Hematopoietic multipotent progenitor cell treated with erythropoietin and hydrocortisone succinate and interleukin-3 and kit ligand, for 6 days (in vitro differentiated cells): Measurements from ENCODE around the gene ANO4.
"Not testable (repeated sequence)": the region's sequence is repeated elsewhere in the genome, so short reads cannot be mapped to it uniquely, and the experiment has no call there.

Experiments
- DNase-seq: peaks from one replicate; pipeline ENCODE4 v3.0.0-alpha.2; 2015

ANO4 gene

DNA sequence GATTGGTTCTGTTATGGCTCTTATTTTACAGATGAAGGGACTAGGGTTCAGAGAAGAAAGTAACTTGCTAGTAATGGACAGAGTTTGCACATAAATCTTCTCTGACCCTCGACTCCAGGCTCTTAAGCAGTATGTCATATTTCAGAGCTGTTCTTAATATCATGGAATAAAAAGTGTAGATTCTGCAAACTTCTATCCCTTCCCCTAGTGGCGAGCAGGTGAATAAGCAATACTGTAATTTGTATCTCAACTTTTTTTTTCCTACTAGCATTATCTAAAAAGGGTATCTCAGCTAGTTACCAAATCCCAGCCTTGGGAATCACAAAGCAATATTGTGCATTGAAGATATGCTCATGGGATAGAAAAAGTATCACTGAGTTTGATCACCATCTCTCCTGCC is 83.2 kb downstream of the ANO4 start:
- no peak for DNase-seq

DNA sequence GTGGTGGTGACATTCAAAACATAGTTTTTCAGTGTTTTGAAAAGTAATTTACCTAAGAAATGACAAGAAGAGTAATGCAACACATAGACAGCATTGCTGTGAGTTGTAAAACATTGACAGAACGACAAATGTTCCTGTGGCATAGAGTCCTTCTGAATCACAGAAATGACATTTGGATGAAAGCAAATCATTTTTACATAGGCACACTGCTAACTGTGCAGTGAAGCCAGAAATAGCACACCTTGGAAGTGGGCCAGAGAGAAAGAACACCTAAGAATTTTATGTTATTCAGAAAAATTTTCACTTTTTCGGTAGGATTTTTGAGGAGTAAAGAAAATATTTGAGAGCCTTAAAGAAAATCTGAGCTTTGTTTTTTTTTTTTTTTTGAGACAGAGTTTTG is 100.6 kb downstream of the ANO4 start:
- no peak for DNase-seq

DNA sequence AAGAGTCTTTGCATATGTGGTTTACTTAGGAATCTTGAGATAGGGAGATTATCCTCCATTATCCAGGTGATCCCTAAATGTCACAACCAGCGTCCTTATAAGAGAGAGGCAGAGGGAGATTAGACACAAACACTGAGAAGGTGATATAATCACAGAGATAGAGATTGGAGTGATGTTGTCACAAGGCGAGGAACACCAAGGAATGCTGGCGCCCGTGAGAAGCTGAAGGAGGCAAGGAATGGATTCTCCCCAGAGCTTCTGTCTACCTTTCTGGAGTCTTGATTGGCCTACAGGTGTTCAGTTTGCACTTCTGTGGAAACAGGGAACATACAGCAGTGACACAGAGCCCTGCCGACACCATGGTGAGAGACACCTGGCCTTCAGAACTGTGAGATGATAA is 101.6 kb downstream of the ANO4 start:
- DNase-seq: no peak

DNA sequence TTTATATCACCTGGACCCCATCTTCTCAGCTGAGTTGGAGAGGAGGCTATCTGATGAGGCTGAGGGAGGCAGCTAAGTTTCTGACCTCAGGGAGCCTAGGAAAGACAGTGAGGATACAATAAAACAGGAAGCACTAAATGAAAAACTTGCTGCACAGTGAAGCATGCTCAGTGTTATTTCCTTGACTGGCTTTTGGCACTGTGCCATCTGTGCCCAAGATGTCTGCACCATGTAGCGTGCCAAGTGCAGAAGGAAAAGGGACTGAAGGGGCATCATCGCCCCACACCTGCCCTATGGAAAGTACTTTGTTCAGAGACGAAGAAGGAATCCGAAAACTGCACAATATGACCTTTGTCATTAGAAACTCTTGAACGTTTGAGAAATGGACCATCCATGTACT is 102.7 kb downstream of the ANO4 start:
- DNase-seq: no peak

DNA sequence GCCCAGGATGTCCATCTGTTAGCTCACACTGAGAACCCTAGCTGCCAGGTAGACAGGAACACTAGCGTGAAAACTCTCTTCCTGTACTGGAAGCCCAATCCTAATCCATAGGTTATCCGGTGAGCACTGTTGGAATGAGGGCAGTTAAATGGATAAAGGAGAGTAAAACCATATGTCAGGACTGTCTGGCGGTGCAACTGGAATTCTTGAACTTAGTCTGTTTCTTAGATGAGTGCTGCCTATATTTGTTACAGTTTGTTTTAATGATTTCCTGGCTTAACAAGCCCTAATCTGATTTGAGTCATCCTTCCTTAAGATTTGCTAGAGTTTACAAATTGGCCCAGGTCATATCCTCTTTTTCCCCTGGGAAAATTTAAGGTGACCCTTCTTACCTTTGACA is 104.7 kb downstream of the ANO4 start:
- no peak for DNase-seq

DNA sequence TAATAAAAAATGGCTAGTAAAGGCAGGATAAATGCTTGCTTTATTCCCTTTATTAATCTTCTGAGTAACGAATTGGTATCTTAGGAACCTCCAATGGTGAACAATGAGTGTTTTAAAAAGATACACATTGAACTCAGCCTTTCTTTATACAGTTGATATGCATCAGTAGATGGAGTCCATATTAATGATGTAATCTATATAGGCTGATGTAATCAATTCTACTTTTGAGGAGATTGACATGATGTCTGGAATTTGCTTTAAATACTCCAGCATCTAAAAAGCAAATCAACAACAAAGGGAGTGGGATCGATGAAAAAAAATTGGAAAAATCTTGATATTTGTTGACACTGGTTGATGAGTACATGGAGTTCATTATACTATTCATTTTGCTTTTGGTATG is 106.2 kb downstream of the ANO4 start:
- no peak for DNase-seq

DNA sequence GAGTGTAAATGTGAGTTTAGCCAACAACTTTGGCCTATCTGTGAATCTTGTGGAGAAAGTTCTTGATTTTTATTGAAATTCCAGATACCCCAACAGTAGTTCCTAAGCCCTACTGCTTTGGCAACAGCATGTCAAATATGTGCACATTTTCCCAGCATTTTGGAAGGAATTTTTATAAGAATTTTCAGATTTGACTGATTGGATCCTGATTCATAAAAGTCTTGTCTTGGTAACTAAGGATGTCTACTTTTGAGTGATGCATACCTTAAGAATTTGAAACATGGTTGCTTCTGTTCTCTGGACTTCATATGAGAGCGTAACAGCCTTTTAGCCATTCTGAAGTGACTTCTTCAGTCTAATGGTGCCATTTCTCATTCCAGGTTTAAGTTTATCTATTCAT is 106.7 kb downstream of the ANO4 start:
- DNase-seq: no peak

DNA sequence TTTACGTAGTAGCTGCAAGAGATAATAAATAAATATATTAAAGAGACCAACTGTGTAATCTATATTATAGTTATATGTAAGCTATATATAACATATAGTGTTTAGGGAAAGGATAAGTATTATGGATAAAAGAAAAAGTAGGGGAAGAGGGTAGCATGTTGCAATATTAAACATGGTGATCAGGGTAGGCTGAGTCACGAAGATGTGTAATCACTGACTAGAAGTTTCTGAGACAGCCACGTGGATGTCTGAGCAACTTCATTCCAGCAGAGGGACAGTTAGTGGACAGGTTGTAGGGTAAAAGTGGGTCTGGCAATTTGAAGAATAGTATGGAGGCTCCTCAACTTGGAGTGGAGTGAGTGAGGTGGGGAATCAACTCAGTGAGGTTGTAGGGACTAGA is 109.7 kb downstream of the ANO4 start:
- no peak for DNase-seq

DNA sequence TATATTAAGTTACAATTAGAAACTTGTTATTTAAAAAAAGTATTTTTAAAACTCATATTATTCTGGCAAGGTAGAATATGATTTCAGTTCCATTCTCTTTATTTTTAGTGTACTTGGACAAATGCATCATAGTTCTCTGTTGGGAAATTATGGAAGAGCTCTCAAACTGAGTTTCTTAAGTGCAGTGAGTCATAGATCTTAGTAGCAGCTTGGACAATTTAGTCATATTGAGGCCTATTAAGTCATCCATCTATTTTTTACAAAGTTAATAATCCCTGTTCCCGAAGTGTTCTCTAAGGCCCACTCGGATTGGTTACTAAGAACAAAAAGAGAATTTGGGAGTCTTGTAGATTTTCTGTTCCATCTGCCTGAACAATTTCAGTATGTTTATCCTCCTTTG is 113.9 kb downstream of the ANO4 start:
- no peak for DNase-seq

DNA sequence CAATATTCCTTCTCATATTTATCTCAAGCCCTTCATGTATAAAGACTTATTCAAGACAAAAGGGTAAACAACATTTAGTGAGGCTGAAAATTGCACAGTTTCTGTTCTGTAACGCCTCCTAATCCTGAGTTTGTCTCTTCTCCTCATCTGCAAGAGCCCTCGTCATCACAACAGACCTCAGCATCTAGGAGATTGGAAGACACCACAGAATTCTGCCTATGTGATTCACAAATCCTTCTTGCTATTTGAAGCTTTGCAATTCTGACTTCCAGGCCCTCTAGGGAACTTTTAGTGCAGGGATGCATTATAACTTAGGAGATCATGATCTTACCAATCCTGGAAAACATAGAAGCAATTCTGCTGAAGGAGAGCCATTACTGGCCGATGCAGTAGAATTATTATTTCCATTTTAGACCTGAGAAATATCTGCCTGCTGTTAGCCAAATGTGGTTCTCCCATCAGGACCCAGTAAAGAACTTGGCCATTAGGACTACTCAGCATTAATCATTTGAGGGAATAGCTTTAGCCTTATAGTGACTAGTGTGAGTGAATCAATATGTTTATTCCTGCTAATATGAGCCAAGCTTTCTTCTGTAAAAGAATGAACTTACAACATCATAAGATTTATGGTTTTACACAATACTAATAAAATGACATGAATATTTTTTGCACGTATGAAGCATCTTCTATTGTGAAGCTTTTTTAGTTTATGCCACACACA is 119.5 kb downstream of the ANO4 start:
- DNase-seq: no peak

DNA sequence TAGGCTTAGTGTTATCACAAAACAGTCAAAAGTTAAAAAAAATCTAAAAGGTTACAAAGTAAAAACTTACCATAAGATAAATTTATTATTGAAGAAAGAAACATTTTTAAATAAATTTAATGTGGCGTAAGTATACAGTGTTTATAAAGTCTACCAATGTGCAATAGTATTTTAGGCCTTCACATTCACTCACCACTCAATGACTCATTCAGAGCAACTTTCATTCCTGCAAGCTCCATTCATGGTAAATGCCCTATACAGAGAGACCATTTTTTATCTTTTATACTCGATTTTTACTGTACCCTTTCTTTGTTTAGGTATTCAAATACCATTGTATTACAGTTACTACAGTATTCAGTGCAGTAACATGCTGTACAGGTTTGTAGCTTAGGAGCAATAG is 124.5 kb downstream of the ANO4 start:
- DNase-seq: no peak

DNA sequence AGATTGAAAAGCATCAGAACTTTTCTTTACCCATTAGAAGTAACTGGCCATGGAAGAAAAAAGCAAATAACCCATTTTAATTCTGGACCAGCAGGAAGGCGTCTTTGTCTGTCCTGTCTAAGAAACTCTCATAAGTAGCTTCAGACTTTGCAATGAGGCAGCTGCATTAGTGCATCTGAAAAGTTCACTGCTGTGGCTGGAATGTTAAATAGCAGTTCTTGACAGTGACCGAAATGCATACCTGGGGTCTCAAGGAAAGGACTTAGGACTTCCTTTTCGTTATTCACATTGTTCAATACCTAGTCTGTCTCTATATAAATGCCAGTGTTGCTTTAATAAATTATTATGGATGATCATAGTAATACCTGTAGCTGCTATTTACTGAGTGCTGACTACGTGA is 125.9 kb downstream of the ANO4 start:
- no peak for DNase-seq

DNA sequence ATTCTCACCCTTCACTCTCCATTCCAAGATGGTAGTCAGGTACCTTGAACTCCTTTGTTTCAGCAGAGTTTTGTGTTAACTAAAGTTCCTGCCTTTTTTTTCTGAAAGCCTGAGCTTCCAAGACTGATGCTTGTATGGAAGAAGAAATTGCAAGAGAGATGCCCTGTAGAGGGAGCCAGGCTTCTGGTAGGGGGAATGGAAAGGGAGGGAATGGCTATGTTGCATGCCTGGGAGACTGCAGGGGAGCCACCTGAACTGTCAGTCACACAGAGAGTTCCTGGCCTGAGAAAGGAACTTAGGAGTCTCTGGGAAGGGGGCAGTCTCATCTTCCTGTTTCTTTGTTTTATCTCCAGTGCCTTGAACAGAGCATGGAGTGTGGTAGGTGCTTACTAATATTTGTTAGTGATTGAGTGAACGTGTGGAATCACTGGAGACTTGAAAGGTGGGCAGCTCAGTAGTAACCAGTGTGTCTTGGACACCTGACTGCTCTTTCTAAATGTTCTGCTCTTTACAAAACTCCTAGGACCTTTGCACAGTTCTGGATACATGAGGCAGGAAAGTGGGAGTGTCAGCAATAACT is 132.2 kb downstream of the ANO4 start:
- no peak for DNase-seq

DNA sequence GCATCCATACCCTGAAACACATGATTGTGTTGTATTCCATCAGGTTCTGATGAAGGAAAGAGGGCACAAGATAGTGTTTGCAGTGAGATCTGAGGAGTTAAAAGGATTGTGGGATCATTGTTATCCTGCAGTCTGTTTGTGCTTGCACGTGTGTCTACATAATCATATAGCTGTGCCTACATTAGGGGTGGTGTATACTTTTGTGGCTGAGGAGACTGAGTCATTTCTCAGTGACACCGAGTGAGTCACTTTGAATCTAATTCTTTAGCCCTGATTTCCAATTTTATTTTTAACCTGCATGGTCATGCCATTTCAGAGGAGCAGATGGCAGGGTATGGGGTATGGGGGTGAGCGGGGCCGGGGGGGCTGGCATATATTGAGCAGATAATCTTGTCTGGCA is 133.2 kb downstream of the ANO4 start:
- DNase-seq: no peak

DNA sequence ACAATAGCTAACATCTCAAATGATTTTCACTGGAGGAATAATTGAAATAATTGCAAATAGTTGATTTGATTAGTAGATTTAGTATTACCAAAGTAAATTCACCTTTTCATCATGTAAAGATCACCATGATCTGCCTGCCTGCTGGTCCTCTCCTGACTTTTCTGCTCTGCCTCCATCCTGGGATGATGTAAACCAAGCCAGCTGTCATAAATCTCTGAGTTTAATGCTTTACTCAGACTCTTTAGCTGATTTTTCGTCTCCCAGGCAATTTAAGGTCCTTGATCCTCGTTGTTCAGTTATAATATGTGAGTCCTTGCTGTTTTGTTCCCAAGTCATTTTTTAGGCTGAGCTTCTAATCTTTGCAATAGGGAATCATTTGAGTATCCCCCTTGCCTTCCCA is 138.0 kb downstream of the ANO4 start:
- DNase-seq: no peak

DNA sequence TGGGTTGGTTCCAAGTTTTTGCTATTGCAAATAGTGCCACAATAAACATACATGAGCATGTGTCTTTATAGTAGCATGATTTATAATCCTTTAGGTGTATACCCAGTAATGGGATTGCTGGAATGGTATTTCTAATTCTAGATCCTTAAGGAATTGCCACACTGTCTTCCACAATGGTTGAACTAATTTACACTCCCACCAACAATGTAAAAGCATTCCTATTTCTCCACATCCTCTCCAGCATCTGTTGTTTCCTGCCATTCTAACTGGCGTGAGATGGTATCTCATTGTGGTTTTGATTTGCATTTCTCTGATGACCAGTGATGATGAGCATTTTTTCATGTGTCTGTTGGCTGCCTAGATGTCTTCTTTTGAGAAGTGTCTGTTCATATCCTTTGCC is 139.0 kb downstream of the ANO4 start:
- DNase-seq: not testable (repeated sequence)

DNA sequence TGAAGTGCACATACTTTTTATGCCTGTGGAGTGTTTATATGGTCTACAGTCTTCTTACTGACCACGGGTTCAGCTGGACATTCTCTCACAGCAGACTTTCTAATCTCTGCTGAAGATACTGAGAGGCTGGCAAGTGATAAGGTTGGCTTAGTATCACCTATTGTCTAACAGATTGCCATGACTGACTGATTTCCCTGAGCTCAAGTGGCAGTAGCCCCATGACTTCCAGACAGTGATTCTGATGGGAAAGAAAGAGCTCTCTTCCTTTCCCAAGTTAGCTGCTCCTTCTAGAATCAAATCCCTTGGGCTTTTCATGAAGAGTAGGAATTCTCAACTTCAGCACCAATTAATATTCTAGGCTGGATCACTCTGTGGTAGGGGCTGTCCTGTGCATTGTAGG is 141.4 kb downstream of the ANO4 start:
- no peak for DNase-seq

DNA sequence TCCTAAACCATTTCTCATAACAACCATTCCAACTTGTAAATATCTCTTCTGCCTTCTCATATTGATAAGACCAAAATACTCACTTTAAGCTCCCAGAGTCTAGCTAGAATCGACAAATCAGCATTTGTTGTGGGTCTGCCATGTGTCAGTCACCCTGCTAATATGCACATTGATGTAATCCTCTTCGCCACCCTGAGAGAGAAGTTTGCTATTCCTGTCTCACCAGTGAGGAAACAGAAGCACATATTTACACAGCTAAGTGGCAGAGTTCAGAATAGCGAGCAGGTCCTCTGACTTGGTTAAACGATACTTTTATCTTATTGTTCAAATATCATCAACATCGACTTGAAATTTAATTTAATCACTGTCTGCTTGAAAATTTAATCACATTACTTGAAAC is 142.1 kb downstream of the ANO4 start:
- DNase-seq: no peak

DNA sequence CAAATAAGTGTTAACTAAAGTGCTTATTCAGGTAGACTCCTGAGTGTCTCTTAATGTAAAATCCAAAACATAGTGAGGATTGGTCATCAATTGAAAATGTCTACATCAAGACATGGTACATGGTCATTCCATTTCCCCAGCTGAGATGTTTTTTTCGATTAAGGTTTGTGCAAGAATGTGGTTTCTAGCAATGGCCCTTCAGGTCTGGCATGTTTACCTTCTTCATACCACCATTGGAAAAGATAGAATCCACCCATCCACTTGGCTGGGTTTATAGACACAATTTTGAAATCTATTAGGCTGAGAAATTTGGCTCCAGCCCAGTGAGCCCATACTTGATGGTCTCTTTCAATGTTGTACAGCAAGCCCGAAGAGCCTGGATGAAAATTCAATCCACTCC is 145.9 kb downstream of the ANO4 start:
- DNase-seq: no peak

DNA sequence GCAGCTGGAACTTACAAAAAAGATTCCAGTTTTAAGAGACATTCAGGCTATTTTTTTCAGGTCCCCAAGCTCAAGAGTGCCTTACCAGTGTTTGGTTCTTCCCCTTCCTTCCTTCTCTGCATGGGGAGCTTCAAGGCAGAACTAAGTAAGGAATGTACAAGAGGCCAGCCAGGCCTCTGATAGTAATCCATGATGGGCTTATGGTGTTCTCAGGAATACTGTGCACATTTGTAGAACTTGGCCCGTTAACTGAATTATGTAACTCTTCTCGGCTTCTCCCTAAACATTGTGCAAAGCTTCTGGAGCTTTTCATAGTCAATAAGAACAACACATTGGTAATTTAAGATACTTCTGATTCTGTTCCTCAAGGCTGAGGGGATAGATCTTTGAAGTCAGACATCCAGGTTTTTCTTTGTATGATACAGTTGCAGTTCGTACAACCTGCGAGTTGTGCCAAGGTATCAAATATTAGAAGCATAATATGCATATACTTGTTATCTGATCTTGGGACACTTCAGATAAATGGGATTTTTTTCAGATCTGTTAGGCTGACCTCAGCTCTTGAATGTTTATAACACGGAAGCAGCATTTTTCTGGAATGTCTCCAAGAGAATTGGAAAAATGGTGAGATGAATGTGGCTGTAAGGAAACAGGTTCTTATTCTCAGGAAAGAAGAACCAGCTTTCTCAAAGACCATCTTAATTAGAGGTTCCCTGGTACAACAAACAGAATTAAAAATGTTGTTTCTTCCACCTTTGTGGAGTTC is 148.6 kb downstream of the ANO4 start:
- DNase-seq: no peak

DNA sequence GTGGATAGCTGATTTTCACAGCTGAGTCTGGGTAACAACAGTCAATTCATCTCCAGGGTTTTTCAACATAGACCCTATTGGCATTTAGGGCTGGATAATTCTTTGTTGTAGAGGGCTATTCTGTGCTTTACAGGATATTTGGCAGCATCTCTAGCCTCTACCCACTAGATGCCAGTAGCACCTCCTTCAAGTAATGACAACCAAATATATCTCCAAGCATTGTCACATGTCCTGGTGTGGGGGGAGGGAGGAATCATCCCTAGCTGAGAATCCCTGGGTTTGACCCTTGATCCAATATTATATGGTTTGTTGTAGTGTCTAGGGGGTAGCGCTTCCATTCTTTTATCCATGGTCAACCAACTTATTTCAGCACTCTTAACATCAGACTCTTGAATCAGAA is 157.2 kb downstream of the ANO4 start:
- DNase-seq: no peak

DNA sequence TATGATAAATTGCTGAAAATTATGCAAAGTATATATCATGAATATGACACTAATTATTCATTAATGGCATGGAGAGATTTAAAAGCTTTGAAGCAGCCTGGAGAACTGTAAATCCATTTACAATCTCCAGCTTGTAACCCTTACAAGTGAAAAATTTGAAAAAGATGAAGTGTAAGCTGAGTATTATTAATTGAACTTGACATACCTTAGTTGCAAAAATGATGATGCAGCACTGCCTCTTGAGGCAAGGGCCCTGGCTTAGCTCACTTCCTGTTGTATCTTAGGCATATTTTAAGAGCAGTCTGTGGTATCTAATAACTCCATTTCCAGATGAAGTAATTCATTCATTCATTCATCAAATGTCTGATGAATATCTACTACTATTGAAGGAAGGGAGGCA is 158.6 kb downstream of the ANO4 start:
- DNase-seq: no peak

DNA sequence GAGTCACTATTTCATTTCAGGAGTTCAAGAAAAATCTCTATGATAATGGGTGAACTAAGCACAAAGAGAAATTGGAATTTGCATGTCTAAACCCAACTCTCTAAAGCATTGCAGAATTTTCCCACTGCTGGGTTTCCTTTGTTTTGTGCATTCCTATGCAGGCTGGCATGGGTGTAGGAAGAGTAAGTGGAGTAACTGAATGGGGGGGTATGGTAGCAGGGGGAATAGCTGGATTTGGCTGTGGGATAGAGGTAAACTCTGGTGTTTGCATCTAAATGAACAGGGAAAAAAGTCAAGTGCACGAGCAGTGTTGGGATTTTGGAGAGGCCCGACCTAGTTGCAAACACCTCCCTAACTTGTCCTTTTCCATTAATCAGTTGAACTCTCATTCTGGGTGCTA is 159.1 kb downstream of the ANO4 start:
- no peak for DNase-seq

DNA sequence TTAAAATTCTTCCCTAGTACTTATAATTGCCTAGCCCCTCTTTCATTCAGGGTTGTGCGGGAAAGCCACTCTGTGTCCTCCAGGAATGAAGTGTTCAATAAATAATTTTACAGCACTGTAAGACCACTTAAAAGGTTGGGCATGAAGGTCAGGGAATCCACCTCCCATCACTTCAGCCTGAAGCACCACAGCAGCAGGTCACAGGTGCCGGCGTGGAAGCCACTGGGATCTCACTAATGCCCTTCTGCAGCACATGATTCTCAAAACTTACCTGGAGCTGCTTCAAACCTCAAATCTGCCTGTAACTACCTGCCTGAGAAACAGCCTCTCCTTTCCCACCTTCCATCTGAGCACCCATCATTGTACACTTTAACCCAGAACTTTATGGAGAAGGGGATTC is 159.5 kb downstream of the ANO4 start:
- no peak for DNase-seq

DNA sequence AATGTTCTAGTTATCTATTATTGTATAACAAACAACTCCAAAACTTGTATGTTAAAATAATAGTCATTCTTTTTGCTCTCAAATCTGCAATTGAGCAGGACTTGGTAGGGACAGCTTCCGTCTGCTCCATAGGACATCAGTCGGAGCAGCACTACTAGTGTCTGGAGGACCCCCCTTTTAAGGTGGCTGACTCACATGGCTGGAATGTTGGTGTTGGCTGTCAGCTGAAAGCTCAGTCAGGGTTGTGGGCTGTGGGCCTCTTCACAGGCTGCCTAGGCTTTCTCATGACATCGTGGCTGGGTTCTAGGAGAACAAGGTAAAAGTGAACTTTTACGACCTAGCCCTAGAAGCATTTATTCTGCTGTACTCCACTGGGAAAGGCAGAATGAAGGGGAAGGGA is 160.6 kb downstream of the ANO4 start:
- no peak for DNase-seq
